ENCODE data around the gene CIB4.

- no peak for TF ChIP-seq POLR2A (IDR thresholded peaks at IDR 0.05)
- TF ChIP-seq CTCF (IDR thresholded peaks at IDR 0.05): no peak
- TF ChIP-seq EP300 (IDR thresholded peaks at IDR 0.05): no peak
Observed at GRCh38 chr2:26670931-26671460, 29.8 kb upstream of the CIB4 start.

Data from sigmoid colon (tissue), 4 donors.